ENCODE data around the gene TRIM45.

GRCh38 chr1:117162816-117163215 is 41.3 kb upstream of the TRIM45 start:
- no peak for TF ChIP-seq CTCF (IDR thresholded peaks at IDR 0.05)
- no peak for TF ChIP-seq POLR2A (IDR thresholded peaks at IDR 0.05)
